ENCODE measurements around the gene RFNG.

DNA sequence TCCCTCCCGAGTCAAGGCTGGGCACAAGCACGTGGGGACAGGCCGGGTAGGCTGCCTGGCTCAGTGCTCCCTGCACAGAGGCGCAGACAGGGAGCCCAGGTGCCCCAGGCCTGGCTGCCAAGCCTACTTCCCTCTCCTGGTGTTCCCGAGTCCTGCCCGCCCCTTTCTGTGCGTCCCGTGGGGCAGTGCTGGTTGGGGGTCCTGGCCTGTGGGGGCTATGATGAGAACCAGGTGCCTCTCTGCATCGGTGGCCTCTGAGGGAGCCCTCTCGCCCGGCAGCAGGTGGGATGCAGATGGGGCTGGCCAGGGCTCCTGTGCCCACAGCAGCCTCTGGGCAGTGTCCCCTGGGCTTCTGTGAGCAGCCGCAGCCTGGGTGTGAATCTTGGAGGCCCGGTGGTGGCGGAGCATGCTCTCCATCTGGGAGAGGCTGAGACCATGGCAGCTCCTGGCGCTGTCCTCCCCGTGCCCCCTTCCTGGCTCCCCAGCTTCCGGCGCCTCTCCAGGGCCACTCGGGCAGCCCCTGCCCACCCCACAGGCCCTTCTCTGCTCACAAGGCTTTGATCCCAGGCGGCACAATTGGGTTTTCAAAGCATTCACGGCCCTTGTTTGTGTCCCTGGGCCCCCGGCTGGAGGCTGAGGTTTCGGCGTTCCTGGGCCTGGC lies 36.2 kb downstream of the RFNG start:
- TF ChIP-seq POLR2AphosphoS5 (IDR thresholded peaks at IDR 0.05; ENCODE audit: low read depth, low read length) (no peak), TCF7L2 (IDR thresholded peaks at IDR 0.05; ENCODE audit: low read depth, low read length) (no peak)
- TF ChIP-seq, protein P1, sequence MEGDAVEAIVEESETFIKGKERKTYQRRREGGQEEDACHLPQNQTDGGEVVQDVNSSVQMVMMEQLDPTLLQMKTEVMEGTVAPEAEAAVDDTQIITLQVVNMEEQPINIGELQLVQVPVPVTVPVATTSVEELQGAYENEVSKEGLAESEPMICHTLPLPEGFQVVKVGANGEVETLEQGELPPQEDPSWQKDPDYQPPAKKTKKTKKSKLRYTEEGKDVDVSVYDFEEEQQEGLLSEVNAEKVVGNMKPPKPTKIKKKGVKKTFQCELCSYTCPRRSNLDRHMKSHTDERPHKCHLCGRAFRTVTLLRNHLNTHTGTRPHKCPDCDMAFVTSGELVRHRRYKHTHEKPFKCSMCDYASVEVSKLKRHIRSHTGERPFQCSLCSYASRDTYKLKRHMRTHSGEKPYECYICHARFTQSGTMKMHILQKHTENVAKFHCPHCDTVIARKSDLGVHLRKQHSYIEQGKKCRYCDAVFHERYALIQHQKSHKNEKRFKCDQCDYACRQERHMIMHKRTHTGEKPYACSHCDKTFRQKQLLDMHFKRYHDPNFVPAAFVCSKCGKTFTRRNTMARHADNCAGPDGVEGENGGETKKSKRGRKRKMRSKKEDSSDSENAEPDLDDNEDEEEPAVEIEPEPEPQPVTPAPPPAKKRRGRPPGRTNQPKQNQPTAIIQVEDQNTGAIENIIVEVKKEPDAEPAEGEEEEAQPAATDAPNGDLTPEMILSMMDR (IDR thresholded peaks at IDR 0.05): no peak
- TF ChIP-seq, protein P2, sequence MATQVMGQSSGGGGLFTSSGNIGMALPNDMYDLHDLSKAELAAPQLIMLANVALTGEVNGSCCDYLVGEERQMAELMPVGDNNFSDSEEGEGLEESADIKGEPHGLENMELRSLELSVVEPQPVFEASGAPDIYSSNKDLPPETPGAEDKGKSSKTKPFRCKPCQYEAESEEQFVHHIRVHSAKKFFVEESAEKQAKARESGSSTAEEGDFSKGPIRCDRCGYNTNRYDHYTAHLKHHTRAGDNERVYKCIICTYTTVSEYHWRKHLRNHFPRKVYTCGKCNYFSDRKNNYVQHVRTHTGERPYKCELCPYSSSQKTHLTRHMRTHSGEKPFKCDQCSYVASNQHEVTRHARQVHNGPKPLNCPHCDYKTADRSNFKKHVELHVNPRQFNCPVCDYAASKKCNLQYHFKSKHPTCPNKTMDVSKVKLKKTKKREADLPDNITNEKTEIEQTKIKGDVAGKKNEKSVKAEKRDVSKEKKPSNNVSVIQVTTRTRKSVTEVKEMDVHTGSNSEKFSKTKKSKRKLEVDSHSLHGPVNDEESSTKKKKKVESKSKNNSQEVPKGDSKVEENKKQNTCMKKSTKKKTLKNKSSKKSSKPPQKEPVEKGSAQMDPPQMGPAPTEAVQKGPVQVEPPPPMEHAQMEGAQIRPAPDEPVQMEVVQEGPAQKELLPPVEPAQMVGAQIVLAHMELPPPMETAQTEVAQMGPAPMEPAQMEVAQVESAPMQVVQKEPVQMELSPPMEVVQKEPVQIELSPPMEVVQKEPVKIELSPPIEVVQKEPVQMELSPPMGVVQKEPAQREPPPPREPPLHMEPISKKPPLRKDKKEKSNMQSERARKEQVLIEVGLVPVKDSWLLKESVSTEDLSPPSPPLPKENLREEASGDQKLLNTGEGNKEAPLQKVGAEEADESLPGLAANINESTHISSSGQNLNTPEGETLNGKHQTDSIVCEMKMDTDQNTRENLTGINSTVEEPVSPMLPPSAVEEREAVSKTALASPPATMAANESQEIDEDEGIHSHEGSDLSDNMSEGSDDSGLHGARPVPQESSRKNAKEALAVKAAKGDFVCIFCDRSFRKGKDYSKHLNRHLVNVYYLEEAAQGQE (IDR thresholded peaks at IDR 0.05; ENCODE audit: insufficient read depth in 1 of 2, low read depth in 2 of 2, low read length in 1 of 2): no peak

Measured in Panc1 (cell line).